ENCODE data around the gene CACHD1.

DNA sequence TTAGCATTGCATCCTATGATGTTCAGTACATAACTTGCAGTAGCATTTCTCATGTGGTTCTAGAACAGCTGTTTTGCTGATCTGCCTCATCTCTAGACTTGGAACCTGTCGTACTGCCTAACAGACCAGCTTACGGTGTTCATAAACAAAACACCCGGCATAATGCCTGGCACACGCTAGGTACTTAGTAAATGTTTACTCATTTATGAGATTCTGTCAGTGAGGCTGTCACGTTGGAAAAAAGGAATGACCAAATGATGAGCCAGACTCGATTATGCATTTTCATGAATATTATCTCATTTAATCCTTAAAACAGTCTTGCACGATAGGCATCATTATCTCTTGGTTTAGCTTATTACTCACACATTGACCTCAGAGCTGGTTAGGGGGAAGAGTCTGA lies 46.4 kb downstream of the CACHD1 start:
- no peak for TF ChIP-seq POLR2AphosphoS5 (IDR thresholded peaks at IDR 0.05; ENCODE audit: low read depth, low read length)
- no peak for TF ChIP-seq REST (IDR thresholded peaks at IDR 0.05; ENCODE audit: insufficient read depth in 1 of 2, low read depth in 2 of 2, low read length in 1 of 2)
- no peak for TF ChIP-seq CTCF (IDR thresholded peaks at IDR 0.05)
- no peak for TF ChIP-seq TCF7L2 (IDR thresholded peaks at IDR 0.05; ENCODE audit: low read depth, low read length)
